CD4-positive, alpha-beta T cell treated with Interleukin-17A for 1 hour (primary cell): Measurements from ENCODE around the gene DCAF8L1.
"Not testable (repeated sequence)": the region's sequence is repeated elsewhere in the genome, so short reads cannot be mapped to it uniquely, and the experiment has no call there.

Experiments used
- DNase-seq: peaks from one replicate; pipeline ENCODE4 v3.0.0-alpha.2; 2020

The DCAF8L1 gene

DNA sequence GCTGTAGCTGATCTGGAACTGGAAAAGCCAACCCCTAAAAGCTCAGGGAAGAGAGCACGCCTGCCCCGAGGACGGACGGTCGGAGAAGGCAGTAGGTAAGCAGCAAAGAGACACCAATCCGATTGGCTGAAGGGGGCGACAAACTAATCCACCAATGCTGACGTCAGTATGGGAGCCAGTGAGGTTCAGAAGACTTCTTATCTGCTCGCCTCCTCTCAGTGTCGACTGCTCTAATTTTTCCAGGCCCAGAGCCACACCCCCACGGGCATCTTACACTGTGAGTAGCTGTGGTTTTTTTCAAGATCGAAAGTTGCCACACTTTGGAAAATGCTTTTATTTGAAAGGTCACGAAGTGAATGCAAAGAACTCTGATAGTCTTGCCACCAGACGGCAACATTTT is at the start of gene DCAF8L1:
DCAF8L1 (minus strand) TSS at position 101 of the 400 bp plus-strand sequence. CDS start 115 bp downstream, outside the sequence.
- no peak for DNase-seq

DNA sequence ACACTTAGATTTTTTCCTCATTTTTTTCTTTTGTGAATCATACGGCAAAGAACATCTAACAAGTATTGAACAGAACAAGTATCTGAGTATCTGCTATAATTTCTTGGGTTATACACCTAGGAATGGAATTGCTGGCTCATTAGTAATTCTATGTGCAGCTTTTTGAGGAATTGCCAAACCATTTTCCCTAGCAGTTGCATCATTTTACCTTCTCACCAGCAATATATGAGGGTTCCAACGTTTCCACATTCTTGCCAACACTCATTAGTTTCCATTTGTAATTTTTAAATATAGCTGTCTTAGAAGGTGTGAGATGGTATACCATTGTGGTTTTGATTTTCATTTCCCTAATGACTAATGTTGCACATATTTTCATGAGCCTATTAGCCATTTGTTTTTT is 41.1 kb upstream of the DCAF8L1 start:
- DNase-seq: no peak

DNA sequence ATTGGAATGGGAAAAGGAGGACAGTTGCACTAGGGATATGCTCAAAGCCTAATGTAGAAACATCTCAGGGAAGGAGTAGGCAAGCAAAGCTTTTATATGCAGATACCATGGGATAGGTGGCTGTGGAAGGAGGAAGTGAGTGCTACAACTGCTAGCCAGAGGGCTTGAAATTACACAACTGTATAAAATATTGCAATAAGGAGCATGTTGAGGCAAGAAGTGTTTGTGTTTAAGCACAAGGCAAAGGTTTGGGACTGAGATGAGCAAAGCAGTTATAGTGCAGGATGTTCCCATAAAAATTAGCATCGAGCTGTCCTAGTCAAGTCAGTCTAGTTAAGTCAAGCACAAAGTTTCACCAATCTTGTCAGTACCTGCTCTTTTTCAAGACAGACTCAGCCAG is 35.6 kb upstream of the DCAF8L1 start:
- DNase-seq: no peak

DNA sequence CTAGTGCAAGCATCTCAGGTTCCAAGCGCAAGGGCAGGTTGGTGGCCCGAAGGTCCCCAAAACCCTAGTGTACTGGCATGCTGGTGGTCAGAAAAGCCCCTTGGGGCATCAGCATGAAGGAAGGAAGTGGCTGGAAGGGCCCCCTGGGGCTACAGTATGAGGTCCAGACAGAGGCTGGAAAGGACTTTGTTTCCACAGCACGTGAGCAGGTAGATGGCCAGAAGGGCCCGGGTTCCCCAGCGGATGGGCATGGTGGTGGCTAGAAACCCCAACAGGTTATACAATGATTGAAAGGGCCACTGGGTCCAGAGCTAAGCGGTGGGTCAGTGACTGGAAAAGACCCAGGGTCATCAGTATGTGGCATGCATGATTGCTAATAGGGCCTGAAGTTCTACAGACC is 34.7 kb upstream of the DCAF8L1 start:
- DNase-seq: no peak

GRCh38 chrX:28010875-28011274 is 29.6 kb upstream of the DCAF8L1 start:
- no peak for DNase-seq

DNA sequence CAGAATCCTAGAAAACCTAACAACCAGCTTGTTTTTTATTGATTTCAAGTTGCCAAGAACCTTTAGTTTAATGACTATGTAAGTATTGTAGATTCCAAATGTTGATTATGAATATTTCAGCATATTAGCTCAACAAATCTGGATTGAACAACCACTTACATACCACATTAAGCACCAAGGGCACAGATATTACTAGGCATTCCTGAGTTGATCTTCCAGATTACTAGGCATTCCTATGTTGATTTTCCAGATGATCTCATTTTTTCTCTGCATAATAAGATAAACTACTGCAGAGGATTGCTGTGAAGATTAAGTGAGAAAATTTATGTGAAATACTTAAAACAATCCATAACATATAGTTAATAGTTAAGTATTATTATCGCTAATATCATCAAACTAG is 17.4 kb upstream of the DCAF8L1 start:
- DNase-seq: no peak

DNA sequence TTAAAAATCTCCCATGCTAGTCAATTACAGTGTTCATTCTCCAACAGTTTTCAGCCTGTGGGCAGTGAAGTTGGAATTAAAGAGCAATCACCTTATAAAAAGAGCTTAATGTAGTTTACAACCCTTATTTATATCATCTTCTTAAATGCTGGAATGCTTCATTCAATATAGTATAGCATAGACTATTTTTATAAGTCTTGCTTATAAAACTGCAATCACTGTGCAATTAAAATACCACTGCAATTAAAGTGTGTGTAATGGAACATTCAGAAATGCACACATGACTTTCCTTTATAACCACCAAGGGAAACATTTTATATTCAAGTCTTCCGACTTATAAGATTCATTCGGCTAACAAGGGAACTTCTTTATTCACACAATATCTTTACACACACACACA is 16.4 kb upstream of the DCAF8L1 start:
- DNase-seq: no peak

DNA sequence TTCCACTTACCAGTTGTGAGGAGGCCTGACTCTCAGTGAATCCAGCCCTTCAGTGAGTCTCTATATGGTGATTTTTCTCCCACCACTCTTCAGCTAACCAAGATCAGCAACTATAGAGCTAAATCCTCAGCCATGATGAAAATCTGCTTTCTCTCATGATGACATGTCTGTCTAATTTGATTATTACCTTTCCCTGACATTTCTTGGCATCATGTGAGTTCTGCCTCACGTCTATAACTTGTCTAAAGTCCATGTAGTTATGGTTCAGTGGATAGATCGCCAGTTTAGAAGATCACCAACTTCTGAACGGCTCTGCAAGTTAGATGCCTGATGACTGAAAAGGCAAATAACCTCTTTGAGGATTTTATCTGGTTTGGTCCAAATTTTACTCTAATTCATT is 14.9 kb upstream of the DCAF8L1 start:
- DNase-seq: no peak

DNA sequence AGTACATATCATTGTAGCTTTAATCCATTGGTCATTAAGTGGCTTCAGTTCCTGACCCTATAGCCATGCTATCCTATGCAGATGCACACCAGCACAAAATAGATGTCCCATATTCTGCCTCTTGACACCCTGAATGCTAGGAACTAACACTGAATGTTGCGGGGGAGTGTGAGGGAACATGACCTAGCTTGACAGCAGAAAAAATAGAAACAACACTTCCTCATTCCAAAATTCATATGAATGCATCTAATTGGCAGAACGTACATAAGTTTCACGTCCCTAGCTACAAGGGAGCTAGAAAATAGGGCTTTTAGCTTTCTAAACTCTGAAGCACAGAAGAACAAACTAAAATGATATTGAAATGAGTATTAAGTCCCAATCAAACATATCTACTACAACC is 14.4 kb upstream of the DCAF8L1 start:
- no peak for DNase-seq

DNA sequence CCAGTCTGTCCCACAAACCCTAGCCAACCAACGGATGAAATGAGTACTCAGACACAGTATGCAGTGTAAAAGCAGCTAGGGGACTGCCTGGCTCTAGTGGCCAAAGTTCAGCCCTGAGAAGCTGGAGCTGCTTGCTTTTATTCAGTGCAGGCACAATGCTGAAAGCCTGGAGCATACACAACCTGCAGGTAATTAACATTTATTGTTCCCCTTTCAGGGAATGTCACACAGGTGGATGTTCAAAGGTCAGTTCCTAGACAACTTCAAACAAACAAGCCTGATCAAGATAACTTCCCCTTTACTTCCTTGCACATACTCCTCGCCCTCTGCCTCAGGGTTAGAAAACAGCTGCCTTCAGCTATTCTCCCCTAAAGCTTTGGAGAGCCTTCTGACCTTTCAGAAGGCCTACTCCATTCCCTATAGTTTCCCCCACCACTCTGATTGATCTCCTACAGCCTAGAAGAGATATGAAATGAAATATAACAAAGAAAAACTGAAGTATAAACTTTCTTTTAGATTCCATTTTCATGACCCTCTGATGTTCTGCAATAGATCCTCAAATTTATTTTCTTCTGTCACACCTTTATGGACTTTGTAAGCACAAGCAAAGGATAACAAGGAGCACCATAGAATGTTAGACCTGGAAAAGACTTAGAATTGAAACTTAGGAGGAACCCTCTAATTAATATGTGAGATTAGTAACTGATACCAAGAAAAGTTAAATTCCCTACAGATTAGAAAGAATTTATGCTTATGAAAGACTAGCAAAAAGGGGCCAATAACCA is 6.8 kb upstream of the DCAF8L1 start:
- DNase-seq: no peak

GRCh38 chrX:27976934-27977333 is 4.3 kb downstream of the DCAF8L1 start:
- DNase-seq: not testable (repeated sequence)

DNA sequence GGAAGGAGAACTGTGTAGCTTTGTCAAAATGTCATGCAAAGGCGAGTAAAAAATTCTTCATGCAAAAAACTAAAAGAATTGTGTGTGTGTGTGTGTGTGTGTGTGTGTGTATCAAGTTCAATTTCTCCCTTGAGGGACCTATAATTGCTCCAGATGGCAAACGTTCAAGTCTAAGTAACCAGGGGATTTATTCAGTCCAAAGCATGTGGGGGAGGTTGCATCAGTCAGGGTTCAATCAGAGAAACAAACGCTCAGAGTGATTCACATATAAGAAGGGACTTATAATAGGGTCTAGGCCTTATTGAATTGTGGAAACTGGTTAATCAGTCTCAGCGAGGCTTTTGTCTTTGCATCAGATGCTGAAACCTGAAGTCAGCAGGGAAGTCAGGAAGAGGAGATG is 5.0 kb downstream of the DCAF8L1 start:
- DNase-seq: no peak

DNA sequence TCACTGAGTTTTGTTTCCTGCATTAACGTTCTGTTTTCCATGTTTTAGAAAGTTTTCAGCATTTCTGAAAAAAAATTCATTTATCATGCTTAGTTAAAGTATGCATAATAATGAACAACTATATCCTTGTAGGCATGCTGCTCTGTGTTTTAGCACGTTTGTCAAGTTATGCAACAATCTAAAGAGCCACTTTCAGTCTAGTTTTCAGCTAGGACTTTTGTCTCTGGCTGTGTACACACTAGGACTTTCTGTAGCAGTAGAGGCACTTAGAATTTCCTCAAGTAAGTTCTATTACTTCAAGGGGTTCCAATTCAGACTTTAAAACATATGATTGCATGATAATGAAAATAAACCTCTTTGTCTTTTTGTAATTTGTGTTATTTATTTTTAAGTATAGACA is 12.4 kb downstream of the DCAF8L1 start:
- no peak for DNase-seq

- no peak for DNase-seq
These were observed 12.9 kb downstream of the DCAF8L1 start for GRCh38 chrX:27968352-27968751.

DNA sequence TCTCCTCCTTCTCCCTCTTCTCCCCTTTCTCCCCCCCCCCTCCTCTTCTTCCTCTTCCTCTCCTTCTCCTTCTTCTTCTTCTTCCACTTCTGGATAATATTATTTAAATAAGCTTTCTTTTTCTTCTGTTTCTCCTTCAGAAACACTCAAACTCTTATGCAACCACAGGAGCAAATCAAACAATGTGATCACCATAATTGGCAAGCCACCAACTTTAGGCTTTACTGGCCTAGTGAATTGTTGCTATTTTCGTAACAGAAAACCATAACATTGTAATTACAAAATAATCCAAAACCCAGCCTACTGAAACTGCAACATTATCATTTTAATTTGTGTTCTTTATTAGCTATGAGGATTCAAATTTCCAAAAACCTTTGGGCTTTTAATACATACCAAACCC is 14.3 kb downstream of the DCAF8L1 start:
- no peak for DNase-seq

DNA sequence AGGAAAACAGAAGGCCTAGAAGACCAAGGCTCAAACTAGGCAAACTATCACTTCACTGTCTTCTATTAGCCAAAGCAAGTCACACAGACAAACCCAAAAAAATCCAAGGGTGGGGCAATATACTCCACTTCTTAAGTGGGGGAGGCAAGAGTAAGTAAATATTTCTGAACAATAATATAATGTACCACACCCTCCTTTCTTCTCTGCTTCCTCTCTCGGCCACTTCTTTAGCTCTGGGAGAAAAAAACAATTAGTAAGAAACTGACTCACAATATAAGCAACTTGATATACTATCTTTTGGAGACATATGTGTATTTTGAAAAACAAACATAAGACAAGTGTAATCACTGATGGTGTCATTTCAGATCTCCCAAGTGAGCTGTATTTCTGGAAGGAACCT is 14.8 kb downstream of the DCAF8L1 start:
- DNase-seq: no peak

GRCh38 chrX:27965348-27965747 is 15.9 kb downstream of the DCAF8L1 start:
- DNase-seq: not testable (repeated sequence)

GRCh38 chrX:27964432-27964831 is 16.8 kb downstream of the DCAF8L1 start:
- DNase-seq: no peak

GRCh38 chrX:27960410-27960809 is 20.8 kb downstream of the DCAF8L1 start:
- DNase-seq: not testable (repeated sequence)

GRCh38 chrX:27953171-27953570 is 28.1 kb downstream of the DCAF8L1 start:
- no peak for DNase-seq

DNA sequence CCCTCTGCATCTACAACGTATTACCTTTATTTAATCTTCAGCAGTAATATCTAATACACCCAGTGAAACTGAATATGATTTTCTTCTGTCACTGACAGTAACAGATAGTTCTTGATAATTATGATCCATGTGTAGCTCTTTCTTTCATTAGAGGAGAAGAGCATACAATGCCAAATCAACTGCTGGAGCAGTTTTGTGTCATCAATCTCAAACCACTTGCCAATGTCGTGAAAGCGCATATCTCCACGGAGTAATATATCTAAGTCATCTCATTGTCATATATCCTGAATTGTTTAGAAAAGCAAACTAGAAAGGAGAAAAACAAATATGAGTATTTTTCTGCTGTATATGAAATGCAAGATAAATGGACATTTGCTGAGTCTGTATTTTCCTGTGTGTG is 47.9 kb downstream of the DCAF8L1 start:
- DNase-seq: no peak
